PC-3 (cell line): ENCODE results near the gene CSMD2. TPM values are rescaled to one million over a fixed set of nuclear protein-coding genes. Genes with fewer than 3 reads are reported as not detected.

Experiments
- ATAC-seq: fragments of 200-7000 bp; cut with Tn5 transposase; 2 replicates; pipeline ENCODE4 v1.9.1; 2020; ENCODE audit warnings: mild to moderate bottlenecking, moderate library complexity
- BruUV-seq: library from RNA; stranded (reverse); fragments of 400-500 nt; replicated peaks from 2 replicates; lab custom pipeline; 2021; lab: Mats Ljungman, UMichigan
- CTCF ChIA-PET: fragments of 300-600 bp; sonication (Branson Sonifier 250); formaldehyde crosslinking; loops from one replicate; lab custom pipeline; 2022; ENCODE audit warnings: antibody characterized with exemption; lab: Charles Lee
- POLR2A ChIA-PET: fragments of 300-600 bp; sonication (Branson Sonifier 250); formaldehyde crosslinking; loops from one replicate; lab custom pipeline; 2022; ENCODE audit warnings: antibody characterized with exemption; ENCODE audit not compliant: unreplicated experiment; lab: Charles Lee
- DNase-seq: peaks from one replicate; pipeline ENCODE4 v3.0.0-alpha.2; 2015
- H2AFZ ChIP-seq: fragments of 300-600 bp; sonication (generic); 2 replicates; pipeline ENCODE4 v1.6.0; 2016; ENCODE audit warnings: antibody characterized with exemption, low read length
- H3F3A ChIP-seq: fragments of 300-600 bp; sonication (generic); one replicate; pipeline ENCODE4 v1.6.0; 2017; ENCODE audit warnings: antibody characterized with exemption, low read length, control low read depth, mild to moderate bottlenecking; ENCODE audit not compliant: unreplicated experiment
- H3K27ac ChIP-seq: fragments of 300-600 bp; sonication (generic); 2 replicates; pipeline ENCODE4 v1.5.1; 2016; ENCODE audit warnings: mild to moderate bottlenecking, low read length
- H3K27me3 ChIP-seq: fragments of 300-600 bp; sonication (generic); 2 replicates; pipeline ENCODE4 v1.6.1; 2016; ENCODE audit warnings: low read length, mixed read lengths
- H3K36me3 ChIP-seq: fragments of 300-600 bp; sonication (generic); 2 replicates; pipeline ENCODE4 v1.6.1; 2016; ENCODE audit warnings: low read depth, mixed run types, low read length, mixed read lengths
- H3K4me1 ChIP-seq: fragments of 300-600 bp; sonication (generic); 2 replicates; pipeline ENCODE4 v1.5.1; 2016; ENCODE audit warnings: low read length; ENCODE audit not compliant: insufficient read depth
- H3K4me2 ChIP-seq: fragments of 300-600 bp; sonication (generic); 2 replicates; pipeline ENCODE4 v1.6.0; 2016; ENCODE audit warnings: low read length
- H3K4me3 ChIP-seq: fragments of 300-600 bp; sonication (generic); 2 replicates; pipeline ENCODE4 v1.5.1; 2016; ENCODE audit warnings: mild to moderate bottlenecking, low read length, mixed read lengths
- H3K79me2 ChIP-seq: fragments of 300-600 bp; sonication (generic); 2 replicates; pipeline ENCODE4 v1.6.1; 2017; ENCODE audit warnings: low read length, mixed read lengths
- H3K9ac ChIP-seq: fragments of 300-600 bp; sonication (generic); 2 replicates; pipeline ENCODE4 v1.6.0; 2016; ENCODE audit warnings: mild to moderate bottlenecking, low read length
- H3K9me2 ChIP-seq: fragments of 300-600 bp; sonication (generic); replicated peaks from 2 replicates; pipeline ENCODE4 v1.6.1; 2016; ENCODE audit warnings: mixed run types, low read length, mixed read lengths
- H3K9me3 ChIP-seq: fragments of 300-600 bp; sonication (generic); 2 replicates; pipeline ENCODE4 v1.6.1; 2016; ENCODE audit warnings: low read length, mixed read lengths
- H4K20me1 ChIP-seq: fragments of 300-600 bp; sonication (generic); 2 replicates; pipeline ENCODE4 v1.6.1; 2016; ENCODE audit warnings: low read length, mixed read lengths
- CTCF ChIP-seq: fragments of 300-600 bp; sonication (generic); conservative IDR thresholded peaks from 2 replicates; pipeline ENCODE4 v1.5.1; 2017; ENCODE audit warnings: antibody characterized with exemption, low read depth, mild to moderate bottlenecking, low read length
- EZH2 ChIP-seq: fragments of 300-600 bp; sonication (generic); IDR thresholded peaks from one replicate; pipeline ENCODE4 v1.6.1; 2017; ENCODE audit warnings: antibody characterized with exemption, mild to moderate bottlenecking, low read length; ENCODE audit not compliant: unreplicated experiment
- EZH2phosphoT487 ChIP-seq: fragments of 300-600 bp; sonication (generic); IDR thresholded peaks from 2 replicates; pipeline ENCODE4 v1.6.1; 2018; ENCODE audit warnings: mild to moderate bottlenecking, antibody characterized with exemption, low read length, borderline replicate concordance
- intact Hi-C: fragments of 100-400 bp; cut with micrococcal nuclease; formaldehyde crosslinking; loops from 2 replicates; pipeline ENCODE4 v1.9.0; 2023
- total RNA-seq: library from RNA; depleted of rRNA; stranded (reverse); fragments of >200 nt; gene quantifications from 2 replicates; pipeline ENCODE4 v1.2.3, GENCODE V29; 2014

CSMD2 gene
- total RNA-seq, 1 experiment from 2014 or later = not detected

GRCh38 chr1:34165422-34165921 is 442 bp upstream of the CSMD2 start:
- peak overlapping the region; percentile 44; the same call in 1 of the 2 replicates for H3K4me2 ChIP-seq
- H3K4me3 ChIP-seq = peak overlapping the region; percentile 38; the same call in 1 of the 2 replicates
- ChIA-PET POLR2A (no interaction called here), CTCF (no interaction called here)
- H3K36me3 ChIP-seq = no peaks in the 10 kb centered on the region
- H3K27me3 ChIP-seq = peaks cover 55% of the 10 kb centered on the region
- H3K9ac ChIP-seq = no peak overlapping the region
- H2AFZ ChIP-seq = no peak overlapping the region
- intact Hi-C loops = no loop called here
- no peaks in the 10 kb centered on the region for H3F3A ChIP-seq
- no peak for TF ChIP-seq EZH2phosphoT487
- no peak for TF ChIP-seq EZH2
- TF ChIP-seq CTCF = no peak
- BruUV-seq = no TSS peak
- H3K79me2 ChIP-seq = no peaks in the 10 kb centered on the region
- no peak overlapping the region for H3K27ac ChIP-seq
- no peaks in the 10 kb centered on the region for H3K9me2 ChIP-seq
- H3K9me3 ChIP-seq = no peaks in the 10 kb centered on the region
- DNase-seq (no peak), ATAC-seq (no peak)
- H3K4me1 ChIP-seq = no peaks in the 10 kb centered on the region
- H4K20me1 ChIP-seq = no peaks in the 10 kb centered on the region

GRCh38 chr1:34163792-34164731 is 968 bp downstream of the CSMD2 start:
- peak overlapping the region; percentile 45; the same call in 1 of the 2 replicates for H2AFZ ChIP-seq
- H3K27me3 ChIP-seq = peaks cover 59% of the 10 kb centered on the region
- H3K27ac ChIP-seq = no peak overlapping the region
- H3K4me1 ChIP-seq = no peaks in the 10 kb centered on the region
- H3K4me2 ChIP-seq = peak overlapping the region; percentile 66
- no peaks in the 10 kb centered on the region for H3F3A ChIP-seq
- BruUV-seq = no TSS peak
- H3K9me3 ChIP-seq = no peaks in the 10 kb centered on the region
- no peak overlapping the region for H3K9ac ChIP-seq
- POLR2A ChIA-PET = interaction anchor here (0.6 kb wide), 1 partner anchor 95 kb away, joined by 3 read pairs; no protein-coding TSS in a partner anchor
- peak; percentile 9; the same call in 1 of the 2 replicates for ATAC-seq
- TF ChIP-seq CTCF = no peak
- no peak for TF ChIP-seq EZH2
- TF ChIP-seq EZH2phosphoT487 = no peak
- no peak for DNase-seq
- CTCF ChIA-PET = interaction anchor here (1.0 kb wide), 1 partner anchor 429 kb away, joined by 3 read pairs; no protein-coding TSS in a partner anchor
- intact Hi-C loops = no loop called here
- H3K79me2 ChIP-seq = no peaks in the 10 kb centered on the region
- no peaks in the 10 kb centered on the region for H4K20me1 ChIP-seq
- no peaks in the 10 kb centered on the region for H3K36me3 ChIP-seq
- H3K9me2 ChIP-seq = no peaks in the 10 kb centered on the region
- peak overlapping the region; percentile 37; the same call in 1 of the 2 replicates for H3K4me3 ChIP-seq
